AG08395 (cell line): ENCODE data around the gene RASGRP4.
A peak's percentile ranks its signal among the peaks of the same experiment; 100 is the strongest.
"Not testable (repeated sequence)": the region's sequence is repeated elsewhere in the genome, so short reads cannot be mapped to it uniquely, and the experiment has no call there.

Source experiments
- DNase-seq: peaks from one replicate; pipeline ENCODE4 v3.0.0; 2012; ENCODE audit warnings: mixed read lengths, low spot score

RASGRP4 gene

GRCh38 chr19:38448225-38448624 lies 22.2 kb upstream of the RASGRP4 start:
- DNase-seq, result no peak

- DNase-seq, result no peak
These were observed 19.3 kb upstream of the RASGRP4 start for GRCh38 chr19:38445362-38445761.

- DNase-seq, result no peak
These were observed 18.0 kb upstream of the RASGRP4 start for GRCh38 chr19:38444026-38444425.

- no peak for DNase-seq
These were observed 17.5 kb upstream of the RASGRP4 start for GRCh38 chr19:38443458-38443999.

- no peak for DNase-seq
These were observed 16.7 kb upstream of the RASGRP4 start for GRCh38 chr19:38442736-38443135.

- DNase-seq, result no peak
These were observed 15.8 kb upstream of the RASGRP4 start for GRCh38 chr19:38441657-38442348.

- no peak for DNase-seq
These were observed 14.6 kb upstream of the RASGRP4 start for GRCh38 chr19:38440592-38440991.

GRCh38 chr19:38437917-38438316 lies 11.9 kb upstream of the RASGRP4 start:
- no peak for DNase-seq

- DNase-seq, result no peak
These were observed 11.3 kb upstream of the RASGRP4 start for GRCh38 chr19:38437295-38437694.

- no peak for DNase-seq
These were observed 8.6 kb upstream of the RASGRP4 start for GRCh38 chr19:38434549-38435051.

- DNase-seq, result peak; percentile 73
These were observed 7.3 kb upstream of the RASGRP4 start, which contains the start of gene RYR1 for GRCh38 chr19:38433268-38433733. Gene RYR1, plus strand, starts transcription at chr19:38433691. Its CDS starts 139 bp downstream, at chr19:38433830.

GRCh38 chr19:38430931-38431330 lies 4.9 kb upstream of the RASGRP4 start:
- no peak for DNase-seq

- DNase-seq, result no peak
These were observed 3.8 kb upstream of the RASGRP4 start for GRCh38 chr19:38429811-38430156.

GRCh38 chr19:38429055-38429810 lies 3.2 kb upstream of the RASGRP4 start:
- no peak for DNase-seq

GRCh38 chr19:38427035-38427677 lies 1.1 kb upstream of the RASGRP4 start:
- not testable (repeated sequence) for DNase-seq

GRCh38 chr19:38425222-38425809 lies 703 bp downstream of the RASGRP4 start:
- DNase-seq, result no peak

GRCh38 chr19:38424272-38424671 lies 1.7 kb downstream of the RASGRP4 start:
- DNase-seq, result no peak

GRCh38 chr19:38422438-38422837 lies 3.6 kb downstream of the RASGRP4 start:
- no peak for DNase-seq

- DNase-seq, result no peak
These were observed 4.2 kb downstream of the RASGRP4 start for GRCh38 chr19:38421856-38422255.

- DNase-seq, result no peak
These were observed 5.1 kb downstream of the RASGRP4 start for GRCh38 chr19:38420935-38421334.

- peak; percentile 22 for DNase-seq
These were observed 8.2 kb downstream of the RASGRP4 start for GRCh38 chr19:38417544-38418506.
